EH (cell line): ENCODE data around the gene SVIP.

Experiments used
- DNase-seq: peaks from one replicate; pipeline ENCODE4 v3.0.0-alpha.2; 2015; ENCODE audit warnings: low read depth

The SVIP gene

DNA sequence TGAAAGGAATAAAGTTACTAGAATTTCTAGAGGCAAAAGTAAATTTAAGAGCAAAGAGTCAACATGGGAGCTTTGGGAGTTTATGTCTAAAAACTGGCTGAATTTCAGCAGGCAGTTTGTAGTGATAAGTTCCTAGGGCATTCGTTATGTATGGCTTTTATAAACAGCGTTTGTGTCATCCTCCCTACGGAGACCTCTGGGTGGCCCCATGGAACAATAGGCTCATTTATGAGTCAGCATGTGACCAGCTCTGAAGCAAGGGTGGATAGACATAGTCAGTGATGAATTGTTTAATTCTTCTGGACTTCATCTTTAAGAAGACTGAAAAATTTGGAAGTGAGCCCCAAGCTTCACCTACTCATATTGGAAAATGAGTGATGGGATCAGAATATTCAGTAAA, 37.1 kb downstream of the SVIP start:
- DNase-seq: peak; percentile 11

DNA sequence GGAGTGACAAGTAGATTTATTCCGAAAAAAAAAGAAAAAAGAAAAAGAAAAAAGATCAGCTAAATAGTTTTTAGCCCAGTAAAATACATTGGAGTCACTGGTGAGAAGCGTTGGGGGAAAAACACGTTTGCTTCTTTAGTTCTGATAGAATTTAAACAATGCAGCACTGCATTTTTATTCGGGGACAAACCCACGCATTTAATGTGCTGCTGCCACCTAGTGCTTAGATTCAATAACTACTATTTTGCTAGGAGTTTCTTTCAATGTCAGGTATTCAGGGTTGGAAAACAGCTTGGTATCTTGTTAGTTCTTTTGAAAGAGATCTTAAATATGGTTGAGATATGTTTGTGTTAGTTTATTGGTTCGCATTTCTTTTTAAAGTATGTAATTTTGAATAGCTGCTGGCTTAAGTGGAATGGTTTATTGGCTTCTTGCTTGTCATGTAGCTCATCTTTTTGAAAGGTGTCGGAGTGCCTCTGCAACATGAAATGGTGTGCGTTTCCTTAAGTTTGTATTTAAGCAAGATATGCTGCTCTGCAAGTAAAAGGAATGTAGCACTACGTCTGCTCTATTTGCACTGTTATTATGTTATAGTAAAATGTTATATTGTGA, 41.9 kb downstream of the SVIP start:
- DNase-seq: peak; percentile 50

DNA sequence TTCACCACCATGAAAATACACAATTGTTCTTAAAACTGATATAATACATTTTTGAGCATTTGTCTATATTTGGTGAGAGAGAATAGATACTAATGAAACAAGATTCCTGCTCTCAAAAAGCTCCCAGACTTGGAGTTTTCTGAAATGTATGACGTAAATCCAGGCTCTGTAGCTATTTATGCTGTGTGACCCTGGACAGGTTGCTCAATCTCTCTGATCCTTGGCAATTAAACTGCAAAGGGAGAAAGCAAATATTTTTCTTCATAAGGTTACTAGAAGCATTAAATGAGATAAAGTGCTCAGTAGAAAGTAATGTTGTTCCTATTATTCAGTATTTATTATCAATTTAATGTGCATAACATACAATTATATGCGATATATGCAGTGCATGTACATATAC, 42.5 kb downstream of the SVIP start:
- no peak for DNase-seq

DNA sequence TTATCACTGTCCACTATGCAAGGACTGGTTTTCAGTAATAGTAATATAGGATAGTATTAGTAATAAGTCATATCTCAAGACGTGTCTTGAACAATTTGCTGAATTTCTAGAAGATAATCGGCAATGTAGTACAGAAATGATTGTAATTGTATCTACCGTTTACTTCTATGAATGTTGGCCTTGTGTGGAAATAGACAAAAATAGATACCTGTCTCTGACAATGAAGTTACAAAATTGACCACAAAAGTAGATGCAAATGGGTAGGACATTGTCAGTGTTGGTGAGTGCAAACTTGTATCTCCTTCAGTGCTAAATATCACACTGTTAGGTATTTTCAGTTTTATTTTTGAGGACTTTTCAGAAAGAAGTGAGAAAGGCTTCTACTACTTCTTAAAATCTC, 43.1 kb downstream of the SVIP start:
- no peak for DNase-seq

DNA sequence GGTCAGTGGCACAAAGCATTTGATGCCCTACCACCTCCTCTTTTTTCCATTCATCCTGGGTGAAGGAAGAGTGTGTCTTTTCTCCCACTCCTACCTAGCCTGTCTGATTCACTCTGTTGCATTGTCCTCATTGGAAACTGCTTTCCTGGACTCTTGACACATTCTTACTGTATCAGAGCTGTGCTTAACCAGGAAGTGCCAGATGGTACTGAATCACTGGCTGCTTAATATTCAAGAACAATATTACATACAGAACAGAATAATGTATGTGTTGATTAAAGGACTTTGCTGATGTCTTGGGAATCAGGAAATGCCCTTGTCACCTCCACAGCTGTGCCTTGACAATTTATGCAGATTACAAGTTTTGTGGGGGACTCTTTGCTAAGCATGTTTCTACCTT, 44.4 kb downstream of the SVIP start:
- DNase-seq: no peak

DNA sequence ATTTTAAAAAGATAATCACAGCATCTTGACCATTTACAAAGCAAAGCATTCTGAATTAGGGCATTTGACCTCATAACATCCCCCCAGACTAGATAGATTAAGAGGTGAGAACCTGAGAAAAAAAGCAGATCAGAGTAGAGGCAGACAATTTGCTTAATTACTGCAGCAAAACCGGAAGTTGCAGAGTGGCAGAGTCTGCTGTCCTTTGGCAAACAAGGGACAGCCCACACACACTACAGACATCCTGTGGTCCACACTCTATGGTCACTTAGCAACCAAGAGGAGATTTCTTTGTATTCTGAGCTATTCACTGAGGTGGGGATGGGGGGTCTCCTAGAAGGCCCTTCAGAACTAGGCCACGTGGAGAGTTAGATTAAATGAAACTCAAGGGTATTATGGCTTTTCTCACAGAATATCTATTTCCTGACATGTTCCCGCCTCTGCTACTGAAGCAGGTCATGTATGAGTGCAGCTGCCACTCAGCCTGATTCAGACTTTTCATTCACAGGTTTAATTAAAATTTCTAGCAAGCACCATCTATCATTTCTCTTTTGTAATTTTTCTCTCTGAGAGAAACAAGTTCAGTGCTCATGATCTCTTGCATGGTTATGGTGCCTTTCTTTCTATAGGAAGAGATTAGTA, 48.5 kb downstream of the SVIP start:
- DNase-seq: no peak

DNA sequence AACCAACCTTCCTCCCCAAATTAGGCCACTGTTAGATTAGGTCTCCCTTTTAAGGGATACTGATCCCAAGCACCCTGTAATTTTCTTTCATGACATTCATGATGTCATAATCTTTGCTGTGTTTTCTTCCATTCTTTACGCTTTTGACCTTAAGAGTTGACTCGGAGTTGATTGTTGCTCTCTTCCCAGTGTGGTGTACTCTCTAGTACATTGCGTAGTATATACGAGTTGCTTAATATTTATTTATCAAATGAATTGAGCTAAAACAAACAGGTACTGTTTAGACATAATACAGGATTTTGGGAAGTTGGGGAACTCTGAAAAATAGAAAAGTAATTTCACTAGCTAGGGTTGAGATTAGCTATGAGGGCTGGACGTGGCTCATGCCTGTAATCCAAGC, 49.8 kb downstream of the SVIP start:
- DNase-seq: no peak

DNA sequence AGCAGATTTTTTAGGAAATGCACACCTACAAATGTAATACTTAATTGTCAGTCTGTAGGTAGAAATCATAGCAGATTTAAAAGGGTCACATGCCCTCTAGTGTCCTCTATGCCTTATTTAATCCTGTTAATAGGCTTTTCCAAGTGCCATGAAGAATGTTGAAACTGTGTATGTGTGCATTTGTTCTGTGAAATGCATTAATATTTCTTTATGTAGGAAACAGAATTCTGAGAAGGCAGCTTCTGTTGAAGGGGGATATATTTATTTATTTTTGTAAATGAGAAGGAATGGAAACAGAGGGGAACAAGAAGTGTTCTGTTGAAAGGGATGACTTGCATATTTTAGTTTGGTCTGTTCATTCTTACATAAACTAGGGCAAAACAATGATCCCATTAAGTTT, 51.0 kb downstream of the SVIP start:
- no peak for DNase-seq

DNA sequence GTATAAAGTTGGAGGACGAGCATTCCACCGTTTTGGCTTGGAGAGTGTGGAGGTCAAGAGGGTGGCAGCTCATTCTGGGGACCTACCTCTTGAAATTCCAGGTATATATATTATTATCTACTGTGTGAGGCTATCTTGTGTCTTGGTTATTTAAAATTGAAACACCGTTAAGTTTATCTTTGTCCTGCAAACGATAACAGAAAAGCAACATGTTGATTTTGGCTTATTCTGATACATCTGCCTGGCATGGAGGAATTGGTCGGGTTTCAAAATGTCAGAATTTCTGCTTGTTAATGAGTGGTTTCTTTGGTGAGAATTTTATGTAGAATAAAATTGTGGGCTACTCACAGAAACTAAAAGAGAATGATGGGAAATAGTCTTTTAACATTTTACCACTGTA, 54.4 kb downstream of the SVIP start:
- DNase-seq: no peak

DNA sequence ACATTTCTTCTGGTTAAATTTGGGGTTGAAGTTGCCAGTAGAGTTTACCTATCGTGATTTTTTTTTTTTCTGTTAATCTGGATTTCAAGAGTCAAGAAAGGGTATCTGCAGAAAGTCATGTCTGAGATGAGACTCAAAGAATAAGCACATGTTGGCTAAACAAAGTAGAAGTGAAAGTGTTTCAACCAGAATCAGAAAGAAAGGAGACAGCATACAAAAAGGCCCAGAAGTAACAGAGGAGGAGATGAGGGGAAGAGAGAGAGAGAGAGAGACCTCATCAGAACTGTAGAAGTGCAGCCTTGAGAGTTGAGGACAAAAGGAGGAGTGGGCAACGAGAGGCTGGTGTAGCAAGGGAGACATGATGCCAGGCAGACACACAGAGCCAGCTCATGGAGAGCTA, 54.9 kb downstream of the SVIP start:
- DNase-seq: no peak

DNA sequence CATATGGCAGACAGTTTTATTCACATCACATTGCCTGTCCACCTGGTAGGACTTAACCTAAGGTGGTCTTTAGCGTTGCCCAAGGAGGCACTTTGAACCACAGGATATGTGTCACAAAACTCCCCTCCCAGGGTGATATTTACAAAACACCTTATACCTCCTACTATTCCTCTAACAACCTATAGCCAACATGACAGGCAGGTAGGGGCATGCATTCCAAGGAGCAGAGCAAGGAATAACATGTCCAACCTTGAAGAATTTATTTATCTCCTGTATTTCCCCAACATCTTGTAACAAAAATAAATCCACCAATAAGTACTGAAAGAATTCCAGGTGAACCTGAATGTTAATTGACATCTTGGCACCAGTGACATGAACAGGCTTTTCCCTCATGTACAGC, 60.5 kb downstream of the SVIP start:
- DNase-seq: no peak
